LNCAP (cell line): ENCODE data around the gene NEURL2.

Source experiments
- TF ChIP-seq, protein P1 (sequence below): fragments of 450-650 bp; IDR thresholded peaks from 2 replicates; pipeline ENCODE4 v1.5.1; 2017; ENCODE audit warnings: mild to moderate bottlenecking

Gene NEURL2, protein sequence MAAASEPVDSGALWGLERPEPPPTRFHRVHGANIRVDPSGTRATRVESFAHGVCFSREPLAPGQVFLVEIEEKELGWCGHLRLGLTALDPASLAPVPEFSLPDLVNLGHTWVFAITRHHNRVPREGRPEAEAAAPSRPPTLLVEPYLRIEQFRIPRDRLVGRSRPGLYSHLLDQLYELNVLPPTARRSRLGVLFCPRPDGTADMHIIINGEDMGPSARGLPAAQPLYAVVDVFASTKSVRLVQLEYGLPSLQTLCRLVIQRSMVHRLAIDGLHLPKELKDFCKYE

DNA sequence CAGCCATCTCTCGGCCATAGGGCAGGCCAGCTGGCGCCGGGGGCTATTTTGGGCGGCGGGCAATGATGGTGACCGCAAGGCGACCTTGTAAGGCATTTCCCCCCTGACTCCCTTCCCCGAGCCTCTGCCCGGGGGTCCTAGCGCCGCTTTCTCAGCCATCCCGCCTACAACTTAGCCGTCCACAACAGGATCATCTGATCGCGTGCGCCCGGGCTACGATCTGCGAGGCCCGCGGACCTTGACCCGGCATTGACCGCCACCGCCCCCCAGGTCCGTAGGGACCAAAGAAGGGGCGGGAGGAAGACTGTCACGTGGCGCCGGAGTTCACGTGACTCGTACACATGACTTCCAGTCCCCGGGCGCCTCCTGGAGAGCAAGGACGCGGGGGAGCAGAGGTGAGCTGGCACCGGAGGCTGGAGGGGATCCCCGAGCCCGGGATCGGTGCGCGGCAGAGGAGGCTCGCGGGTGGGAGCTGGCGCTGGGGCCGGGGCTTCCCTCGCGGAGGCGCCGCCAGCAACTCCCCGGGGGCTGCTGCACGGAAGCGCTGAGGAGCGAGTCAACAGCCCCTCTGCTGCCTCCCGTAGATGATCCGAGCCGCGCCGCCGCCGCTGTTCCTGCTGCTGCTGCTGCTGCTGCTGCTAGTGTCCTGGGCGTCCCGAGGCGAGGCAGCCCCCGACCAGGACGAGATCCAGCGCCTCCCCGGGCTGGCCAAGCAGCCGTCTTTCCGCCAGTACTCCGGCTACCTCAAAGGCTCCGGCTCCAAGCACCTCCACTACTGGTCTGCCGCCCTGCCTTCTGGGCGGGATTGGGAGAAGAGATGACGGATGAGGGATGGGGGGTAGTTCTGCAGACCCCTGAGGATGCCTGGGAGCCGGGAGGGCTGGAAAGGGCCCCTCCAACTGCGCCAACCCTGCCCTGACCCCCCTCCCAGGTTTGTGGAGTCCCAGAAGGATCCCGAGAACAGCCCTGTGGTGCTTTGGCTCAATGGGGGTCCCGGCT, at the start of gene NEURL2, which contains the start of gene CTSA:
NEURL2 (minus strand) TSS at position 224 of the 999 bp plus-strand sequence; CDS start at position 7, 217 bp downstream.
CTSA (plus strand) TSS at position 351 of the 999 bp plus-strand sequence; CDS start at position 585, 234 bp downstream.
- TF ChIP-seq, protein P1, sequence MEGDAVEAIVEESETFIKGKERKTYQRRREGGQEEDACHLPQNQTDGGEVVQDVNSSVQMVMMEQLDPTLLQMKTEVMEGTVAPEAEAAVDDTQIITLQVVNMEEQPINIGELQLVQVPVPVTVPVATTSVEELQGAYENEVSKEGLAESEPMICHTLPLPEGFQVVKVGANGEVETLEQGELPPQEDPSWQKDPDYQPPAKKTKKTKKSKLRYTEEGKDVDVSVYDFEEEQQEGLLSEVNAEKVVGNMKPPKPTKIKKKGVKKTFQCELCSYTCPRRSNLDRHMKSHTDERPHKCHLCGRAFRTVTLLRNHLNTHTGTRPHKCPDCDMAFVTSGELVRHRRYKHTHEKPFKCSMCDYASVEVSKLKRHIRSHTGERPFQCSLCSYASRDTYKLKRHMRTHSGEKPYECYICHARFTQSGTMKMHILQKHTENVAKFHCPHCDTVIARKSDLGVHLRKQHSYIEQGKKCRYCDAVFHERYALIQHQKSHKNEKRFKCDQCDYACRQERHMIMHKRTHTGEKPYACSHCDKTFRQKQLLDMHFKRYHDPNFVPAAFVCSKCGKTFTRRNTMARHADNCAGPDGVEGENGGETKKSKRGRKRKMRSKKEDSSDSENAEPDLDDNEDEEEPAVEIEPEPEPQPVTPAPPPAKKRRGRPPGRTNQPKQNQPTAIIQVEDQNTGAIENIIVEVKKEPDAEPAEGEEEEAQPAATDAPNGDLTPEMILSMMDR = no peak

DNA sequence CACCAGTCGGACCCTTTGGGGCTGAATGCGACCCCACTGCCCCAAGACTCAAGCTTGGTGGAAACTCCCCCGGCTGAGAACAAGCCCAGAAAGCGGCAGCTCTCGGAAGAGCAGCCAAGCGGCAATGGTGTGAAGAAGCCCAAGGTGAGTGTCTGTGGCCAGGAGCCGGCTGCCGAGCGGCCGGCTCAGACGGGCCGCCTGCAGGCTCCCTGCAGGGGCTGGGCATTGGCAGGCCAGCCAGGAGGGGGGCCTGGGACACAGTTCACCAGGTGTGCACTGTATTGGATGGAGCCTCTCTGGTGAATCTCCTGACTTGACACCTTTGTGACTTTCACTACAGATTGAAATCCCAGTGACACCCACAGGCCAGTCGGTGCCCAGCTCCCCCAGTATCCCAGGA, 49.5 kb upstream of the NEURL2 start:
- TF ChIP-seq, protein P1 = no peak

DNA sequence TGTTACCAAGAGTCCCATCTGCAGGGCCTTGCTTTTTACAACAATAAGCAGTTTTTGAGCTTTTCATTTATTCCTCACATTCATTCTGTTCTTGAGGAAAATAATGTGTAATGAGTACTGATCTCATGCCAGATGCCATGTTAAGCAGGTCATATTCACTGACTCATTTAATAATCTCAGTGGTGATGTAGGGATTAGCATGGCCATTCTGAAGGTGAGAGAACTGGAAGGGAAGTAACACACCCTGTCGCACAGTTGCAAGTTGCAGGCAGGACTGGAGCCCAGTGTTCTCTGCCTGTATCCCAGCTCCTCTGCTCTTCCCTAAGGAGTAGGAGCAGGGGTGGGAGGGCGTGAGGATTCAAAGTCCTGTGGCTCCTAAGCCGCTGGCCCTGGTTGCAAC, 49.0 kb upstream of the NEURL2 start:
- TF ChIP-seq, protein P1 = no peak

DNA sequence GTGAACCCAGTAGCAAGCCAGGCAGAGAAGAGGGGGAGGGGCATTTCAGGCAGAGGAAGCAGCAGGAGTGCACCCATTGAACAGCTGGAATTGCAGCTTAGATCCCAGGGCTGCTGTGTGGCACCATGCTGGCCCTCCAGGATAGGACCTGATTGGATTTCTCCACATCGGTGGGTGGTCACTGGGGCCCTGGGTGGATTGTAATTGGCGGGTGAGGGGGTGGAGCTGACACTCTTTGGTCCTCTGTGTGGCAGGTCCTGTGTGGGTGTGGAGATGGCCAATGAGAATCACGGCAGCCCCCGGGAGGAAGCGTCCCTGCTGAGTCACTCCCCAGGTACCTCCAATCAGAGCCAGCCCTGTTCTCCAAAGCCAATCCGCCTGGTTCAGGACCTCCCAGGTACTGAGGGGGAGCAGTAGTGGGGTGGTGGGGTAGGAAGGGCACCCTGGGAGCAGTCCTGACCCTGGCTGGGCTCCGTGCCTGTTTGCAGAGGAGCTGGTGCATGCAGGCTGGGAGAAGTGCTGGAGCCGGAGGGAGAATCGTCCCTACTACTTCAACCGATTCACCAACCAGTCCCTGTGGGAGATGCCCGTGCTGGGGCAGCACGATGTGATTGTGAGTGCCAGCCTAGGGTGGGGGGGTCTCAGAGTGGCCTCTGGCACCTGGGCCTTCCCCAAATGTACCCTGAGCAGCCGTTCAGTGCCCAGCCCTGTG, 47.9 kb upstream of the NEURL2 start:
- TF ChIP-seq, protein P1 = no peak

DNA sequence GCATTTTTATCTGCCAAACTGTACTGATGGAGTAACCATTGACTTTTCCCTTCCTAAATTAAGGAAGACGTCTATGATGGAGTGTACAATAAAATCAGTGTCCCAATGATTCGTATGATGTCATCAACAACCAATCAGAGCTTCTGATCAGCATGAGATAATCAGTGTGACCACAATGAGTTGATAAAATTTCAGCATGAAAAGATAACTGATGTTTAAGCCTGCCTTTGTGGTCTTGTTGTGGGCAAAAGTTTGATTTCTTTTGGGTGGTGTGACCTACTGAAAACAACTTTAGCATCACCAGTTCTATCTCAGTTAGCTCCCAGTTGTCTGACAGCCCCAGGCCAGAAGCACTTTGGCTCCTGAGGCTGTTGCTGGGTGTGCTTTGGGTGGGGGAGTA, 46.8 kb upstream of the NEURL2 start:
- TF ChIP-seq, protein P1 = no peak

DNA sequence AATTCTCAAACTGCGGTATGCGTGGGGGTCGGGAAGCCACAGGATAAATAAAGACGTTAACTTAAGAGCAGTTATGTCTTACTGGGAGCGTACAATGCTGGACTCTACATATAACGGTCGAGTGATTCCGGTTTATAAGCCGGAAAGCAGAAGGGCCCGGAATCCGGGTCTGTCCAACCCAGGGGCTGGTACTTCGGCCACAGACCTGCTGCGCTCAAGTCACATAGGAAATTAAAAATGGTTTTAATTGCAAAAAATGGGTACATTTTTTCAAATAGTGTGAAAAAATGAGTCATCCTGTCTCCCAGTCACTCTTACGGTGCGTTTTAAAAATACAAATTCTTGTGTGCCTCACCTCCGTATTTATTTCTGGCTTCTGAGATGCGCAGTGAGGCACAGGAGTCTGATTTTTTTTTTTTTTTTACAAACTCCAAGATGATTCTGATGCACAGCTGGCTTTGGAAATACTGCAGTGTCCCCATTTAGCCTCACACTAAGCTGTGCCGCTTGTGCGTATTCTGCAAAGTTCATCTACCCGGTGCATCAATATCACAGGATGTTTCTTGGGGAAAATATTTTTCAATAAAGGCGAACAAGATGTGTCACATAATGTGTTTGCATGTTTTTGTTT, 44.5 kb upstream of the NEURL2 start:
- TF ChIP-seq, protein P1 = no peak
